GM12878 (cell line): Measurements from ENCODE around the gene SLC35E1. TPM values are rescaled to one million over a fixed set of nuclear protein-coding genes. Genes with fewer than 3 reads are reported as not detected.
A peak's percentile ranks its signal among the peaks of the same experiment; 100 is the strongest.

Experiments
- CBFB ChIP-seq: IDR thresholded peaks from 2 replicates; pipeline ENCODE4 v1.6.1; 2016; ENCODE audit warnings: antibody characterized with exemption, low read depth
- CBX3 ChIP-seq: fragments of 200-600 bp; sonication (generic); IDR thresholded peaks from 2 replicates; pipeline ENCODE4 v1.6.1; 2016; ENCODE audit warnings: low read depth, borderline replicate concordance
- GABPA ChIP-seq: IDR thresholded peaks from 2 replicates; pipeline ENCODE4 v1.6.1; 2014; ENCODE audit warnings: antibody characterized with exemption, low read depth, mild to moderate bottlenecking, inconsistent platforms
- HDAC2 ChIP-seq: fragments of 200-600 bp; sonication (generic); IDR thresholded peaks from 2 replicates; pipeline ENCODE4 v1.6.1; 2017
- HDGF ChIP-seq: fragments of 450-650 bp; IDR thresholded peaks from 2 replicates; pipeline ENCODE4 v1.6.1; 2016; ENCODE audit warnings: antibody characterized with exemption
- IRF4 ChIP-seq: IDR thresholded peaks from 2 replicates; pipeline ENCODE4 v1.6.1; 2011; ENCODE audit warnings: low read depth, low read length
- MEF2A ChIP-seq: IDR thresholded peaks from 2 replicates; pipeline ENCODE4 v1.6.1; 2011; ENCODE audit warnings: low read depth, mild to moderate bottlenecking, low read length, moderate library complexity; ENCODE audit not compliant: insufficient read depth
- NFYB ChIP-seq: IDR thresholded peaks from 2 replicates; pipeline ENCODE4 v1.6.1; 2011; ENCODE audit warnings: low read depth, mild to moderate bottlenecking, low read length, improper control_type of control experiment, moderate library complexity; ENCODE audit not compliant: insufficient read depth
- PML ChIP-seq: IDR thresholded peaks from 2 replicates; pipeline ENCODE4 v1.6.1; 2012; ENCODE audit warnings: low read length, inconsistent platforms
- POU2F2 ChIP-seq: IDR thresholded peaks from 3 replicates; pipeline ENCODE4 v1.6.1; 2011; ENCODE audit warnings: low read depth, mild to moderate bottlenecking, low read length, borderline replicate concordance
- SMARCA5 ChIP-seq: fragments of 450-650 bp; IDR thresholded peaks from 2 replicates; pipeline ENCODE4 v1.6.1; 2017; ENCODE audit warnings: mild to moderate bottlenecking
- SMC3 ChIP-seq: IDR thresholded peaks from 2 replicates; pipeline ENCODE4 v1.6.1; 2011; ENCODE audit warnings: low read length, improper control_type of control experiment, borderline replicate concordance
- SREBF1 ChIP-seq: IDR thresholded peaks from 2 replicates; pipeline ENCODE4 v1.6.1; 2012; ENCODE audit warnings: mild to moderate bottlenecking, low read length
- TCF3 ChIP-seq: IDR thresholded peaks from 2 replicates; pipeline ENCODE4 v1.6.1; 2012; ENCODE audit warnings: low read depth, mild to moderate bottlenecking, low read length, borderline replicate concordance; ENCODE audit not compliant: insufficient read depth
- polyA plus RNA-seq, 11 experiments: library from polyadenylated mRNA; depleted of rRNA in 4 of 11; unstranded in 6 of 11; stranded (reverse) in 5 of 11; fragments of >200 nt; fragmentation: Nextera tagmentation in 4 of 11; fragmentation: Illumina TruSeq in 1 of 11; extraction: Ambion mirVana in 4 of 11; extraction: Trizol in 1 of 11; gene quantifications; 1 replicate in 1 of 11; 2 replicates in 10 of 11; pipeline versions ENCODE4 v1.2.1 to v1.2.3, GENCODE V29; 2011 to 2016; ENCODE audit warnings: inconsistent platforms in 2 of 11, missing spikeins in 2 of 11, low read depth in 1 of 11
- total RNA-seq, 4 experiments: library from RNA; depleted of rRNA in 3 of 4; stranded (reverse); fragments of >200 nt in 3 of 4; fragmentation: Illumina TruSeq in 1 of 4; extraction: Trizol in 1 of 4; gene quantifications; 2 replicates each; pipeline versions ENCODE4 v1.2.1 to v1.2.3, GENCODE V29; 2013 to 2021
- TF ChIP-seq, protein P1 (sequence below), 3 experiments: IDR thresholded peaks in 2 of 3; conservative IDR thresholded peaks in 1 of 3; 2 replicates each; pipeline ENCODE4 v1.5.1; 2011; ENCODE audit warnings: low read depth in 3 of 3, low read length in 3 of 3, mild to moderate bottlenecking in 3 of 3, control low read depth in 2 of 3, moderate library complexity in 2 of 3, inconsistent platforms in 1 of 3, mixed read lengths in 1 of 3; ENCODE audit not compliant: control insufficient read depth in 2 of 3, insufficient read depth in 1 of 3; ENCODE audit errors: extremely low read depth in 1 of 3
- TF ChIP-seq, protein P2 (sequence below): fragments of 450-650 bp; IDR thresholded peaks from 2 replicates; pipeline ENCODE4 v1.6.1; 2016; ENCODE audit warnings: mild to moderate bottlenecking
- TF ChIP-seq, protein P3 (sequence below): IDR thresholded peaks from 2 replicates; pipeline ENCODE4 v1.6.1; 2011; ENCODE audit warnings: low read depth, low read length, improper control_type of control experiment, borderline replicate concordance
- TF ChIP-seq, protein P4 (sequence below): IDR thresholded peaks from 2 replicates; pipeline ENCODE4 v1.6.1; 2012; ENCODE audit warnings: low read length, inconsistent platforms
- TF ChIP-seq, protein P5 (sequence below): fragments of 450-650 bp; IDR thresholded peaks from 2 replicates; pipeline ENCODE4 v1.6.1; 2017; ENCODE audit warnings: mild to moderate bottlenecking, moderate library complexity

The SLC35E1 gene
- total and polyA plus RNA-seq, 10 of the 15 experiments (the other 5 are each of a cell fraction or from before 2014, with no cell fraction given): 11.3 to 37.7 (median 22.1) TPM

DNA sequence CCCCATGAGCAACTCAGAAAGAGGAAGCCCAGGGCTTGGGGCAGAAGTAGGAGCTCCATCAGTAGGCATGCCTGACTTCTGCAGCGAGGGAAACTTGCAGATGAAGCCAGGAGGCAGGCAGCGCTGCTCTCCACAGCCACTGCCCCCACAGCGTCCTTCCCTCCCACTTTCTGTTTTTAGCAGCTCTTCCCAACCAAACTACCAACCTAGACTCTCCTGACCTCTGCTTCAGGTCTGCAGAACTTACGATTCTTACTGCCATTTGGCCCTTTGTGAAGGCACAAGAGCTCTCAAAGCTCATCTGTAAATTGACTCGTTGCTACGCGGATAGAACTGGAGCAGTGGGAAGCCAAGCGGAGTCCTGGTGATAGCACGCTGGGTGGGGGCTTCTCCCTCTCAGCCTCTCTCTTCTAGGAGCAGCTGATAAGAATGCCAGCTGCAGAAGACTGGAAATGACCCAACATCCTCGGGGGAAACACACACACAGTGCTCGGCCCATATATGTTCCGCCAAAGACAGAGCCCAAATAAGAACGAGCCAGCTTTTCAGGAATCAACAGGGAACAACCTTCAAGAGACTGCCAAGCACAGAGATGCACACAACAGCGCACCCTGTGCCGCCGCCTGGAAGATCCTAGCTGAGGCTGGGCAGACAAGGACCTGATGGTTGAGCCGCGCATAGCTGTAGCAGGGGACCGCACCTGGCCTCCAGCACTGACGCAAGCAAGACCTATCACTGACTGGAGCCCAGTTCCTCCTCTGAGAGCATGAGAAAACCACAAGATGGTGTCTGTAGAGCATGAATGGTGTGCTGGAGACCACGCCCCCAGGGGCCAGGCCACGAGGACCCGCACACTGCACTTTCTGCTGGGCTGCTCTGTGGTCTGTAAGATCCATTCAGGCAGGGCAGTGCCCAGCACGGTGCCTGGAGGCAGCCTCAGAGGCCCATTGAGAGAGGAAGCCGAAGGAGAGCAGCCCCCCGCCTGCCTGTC, 15.9 kb upstream of the SLC35E1 start (continued):
- TF ChIP-seq, protein P1, sequence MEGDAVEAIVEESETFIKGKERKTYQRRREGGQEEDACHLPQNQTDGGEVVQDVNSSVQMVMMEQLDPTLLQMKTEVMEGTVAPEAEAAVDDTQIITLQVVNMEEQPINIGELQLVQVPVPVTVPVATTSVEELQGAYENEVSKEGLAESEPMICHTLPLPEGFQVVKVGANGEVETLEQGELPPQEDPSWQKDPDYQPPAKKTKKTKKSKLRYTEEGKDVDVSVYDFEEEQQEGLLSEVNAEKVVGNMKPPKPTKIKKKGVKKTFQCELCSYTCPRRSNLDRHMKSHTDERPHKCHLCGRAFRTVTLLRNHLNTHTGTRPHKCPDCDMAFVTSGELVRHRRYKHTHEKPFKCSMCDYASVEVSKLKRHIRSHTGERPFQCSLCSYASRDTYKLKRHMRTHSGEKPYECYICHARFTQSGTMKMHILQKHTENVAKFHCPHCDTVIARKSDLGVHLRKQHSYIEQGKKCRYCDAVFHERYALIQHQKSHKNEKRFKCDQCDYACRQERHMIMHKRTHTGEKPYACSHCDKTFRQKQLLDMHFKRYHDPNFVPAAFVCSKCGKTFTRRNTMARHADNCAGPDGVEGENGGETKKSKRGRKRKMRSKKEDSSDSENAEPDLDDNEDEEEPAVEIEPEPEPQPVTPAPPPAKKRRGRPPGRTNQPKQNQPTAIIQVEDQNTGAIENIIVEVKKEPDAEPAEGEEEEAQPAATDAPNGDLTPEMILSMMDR (IDR thresholded peaks at IDR 0.05 in 2 of 3, conservative IDR thresholded peaks at IDR 0.05 in 1 of 3; ENCODE audit: control insufficient read depth in 2 of 3, extremely low read depth in 1 of 3, insufficient read depth in 1 of 3, low read depth in 3 of 3, low read length in 3 of 3): peak in 1 of 3 experiments; percentile 32; a peak in 1 of 6 replicates
- TF ChIP-seq, protein P2, sequence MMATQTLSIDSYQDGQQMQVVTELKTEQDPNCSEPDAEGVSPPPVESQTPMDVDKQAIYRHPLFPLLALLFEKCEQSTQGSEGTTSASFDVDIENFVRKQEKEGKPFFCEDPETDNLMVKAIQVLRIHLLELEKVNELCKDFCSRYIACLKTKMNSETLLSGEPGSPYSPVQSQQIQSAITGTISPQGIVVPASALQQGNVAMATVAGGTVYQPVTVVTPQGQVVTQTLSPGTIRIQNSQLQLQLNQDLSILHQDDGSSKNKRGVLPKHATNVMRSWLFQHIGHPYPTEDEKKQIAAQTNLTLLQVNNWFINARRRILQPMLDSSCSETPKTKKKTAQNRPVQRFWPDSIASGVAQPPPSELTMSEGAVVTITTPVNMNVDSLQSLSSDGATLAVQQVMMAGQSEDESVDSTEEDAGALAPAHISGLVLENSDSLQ: 0 out of 2 replicates have a peak, but pooled peaks have one; percentile 23
- TF ChIP-seq, protein P3, sequence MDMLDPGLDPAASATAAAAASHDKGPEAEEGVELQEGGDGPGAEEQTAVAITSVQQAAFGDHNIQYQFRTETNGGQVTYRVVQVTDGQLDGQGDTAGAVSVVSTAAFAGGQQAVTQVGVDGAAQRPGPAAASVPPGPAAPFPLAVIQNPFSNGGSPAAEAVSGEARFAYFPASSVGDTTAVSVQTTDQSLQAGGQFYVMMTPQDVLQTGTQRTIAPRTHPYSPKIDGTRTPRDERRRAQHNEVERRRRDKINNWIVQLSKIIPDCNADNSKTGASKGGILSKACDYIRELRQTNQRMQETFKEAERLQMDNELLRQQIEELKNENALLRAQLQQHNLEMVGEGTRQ: no peak
- TF ChIP-seq IRF4: peak; percentile 63; the same call in 1 of the 2 replicates
- no peak for TF ChIP-seq CBX3
- peak; percentile 92 for TF ChIP-seq TCF3
- TF ChIP-seq HDGF: peak; percentile 73; the same call in 1 of the 2 replicates
- peak; percentile 62; the same call in 1 of the 2 replicates for TF ChIP-seq NFYB
- peak; percentile 39; the same call in 1 of the 2 replicates for TF ChIP-seq SMARCA5
- TF ChIP-seq CBFB: peak; percentile 86
- no peak for TF ChIP-seq SREBF1
- TF ChIP-seq PML: no peak
- no peak for TF ChIP-seq HDAC2
- TF ChIP-seq GABPA: no peak
- 0 out of 2 replicates have a peak, but pooled peaks have one; percentile 28 for TF ChIP-seq MEF2A
- TF ChIP-seq, protein P4, sequence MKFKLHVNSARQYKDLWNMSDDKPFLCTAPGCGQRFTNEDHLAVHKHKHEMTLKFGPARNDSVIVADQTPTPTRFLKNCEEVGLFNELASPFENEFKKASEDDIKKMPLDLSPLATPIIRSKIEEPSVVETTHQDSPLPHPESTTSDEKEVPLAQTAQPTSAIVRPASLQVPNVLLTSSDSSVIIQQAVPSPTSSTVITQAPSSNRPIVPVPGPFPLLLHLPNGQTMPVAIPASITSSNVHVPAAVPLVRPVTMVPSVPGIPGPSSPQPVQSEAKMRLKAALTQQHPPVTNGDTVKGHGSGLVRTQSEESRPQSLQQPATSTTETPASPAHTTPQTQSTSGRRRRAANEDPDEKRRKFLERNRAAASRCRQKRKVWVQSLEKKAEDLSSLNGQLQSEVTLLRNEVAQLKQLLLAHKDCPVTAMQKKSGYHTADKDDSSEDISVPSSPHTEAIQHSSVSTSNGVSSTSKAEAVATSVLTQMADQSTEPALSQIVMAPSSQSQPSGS: no peak
- TF ChIP-seq POU2F2: peak; percentile 64; the same call in 2 of the 3 replicates
- 0 out of 2 replicates have a peak, but pooled peaks have one; percentile 10 for TF ChIP-seq SMC3
- TF ChIP-seq, protein P5, sequence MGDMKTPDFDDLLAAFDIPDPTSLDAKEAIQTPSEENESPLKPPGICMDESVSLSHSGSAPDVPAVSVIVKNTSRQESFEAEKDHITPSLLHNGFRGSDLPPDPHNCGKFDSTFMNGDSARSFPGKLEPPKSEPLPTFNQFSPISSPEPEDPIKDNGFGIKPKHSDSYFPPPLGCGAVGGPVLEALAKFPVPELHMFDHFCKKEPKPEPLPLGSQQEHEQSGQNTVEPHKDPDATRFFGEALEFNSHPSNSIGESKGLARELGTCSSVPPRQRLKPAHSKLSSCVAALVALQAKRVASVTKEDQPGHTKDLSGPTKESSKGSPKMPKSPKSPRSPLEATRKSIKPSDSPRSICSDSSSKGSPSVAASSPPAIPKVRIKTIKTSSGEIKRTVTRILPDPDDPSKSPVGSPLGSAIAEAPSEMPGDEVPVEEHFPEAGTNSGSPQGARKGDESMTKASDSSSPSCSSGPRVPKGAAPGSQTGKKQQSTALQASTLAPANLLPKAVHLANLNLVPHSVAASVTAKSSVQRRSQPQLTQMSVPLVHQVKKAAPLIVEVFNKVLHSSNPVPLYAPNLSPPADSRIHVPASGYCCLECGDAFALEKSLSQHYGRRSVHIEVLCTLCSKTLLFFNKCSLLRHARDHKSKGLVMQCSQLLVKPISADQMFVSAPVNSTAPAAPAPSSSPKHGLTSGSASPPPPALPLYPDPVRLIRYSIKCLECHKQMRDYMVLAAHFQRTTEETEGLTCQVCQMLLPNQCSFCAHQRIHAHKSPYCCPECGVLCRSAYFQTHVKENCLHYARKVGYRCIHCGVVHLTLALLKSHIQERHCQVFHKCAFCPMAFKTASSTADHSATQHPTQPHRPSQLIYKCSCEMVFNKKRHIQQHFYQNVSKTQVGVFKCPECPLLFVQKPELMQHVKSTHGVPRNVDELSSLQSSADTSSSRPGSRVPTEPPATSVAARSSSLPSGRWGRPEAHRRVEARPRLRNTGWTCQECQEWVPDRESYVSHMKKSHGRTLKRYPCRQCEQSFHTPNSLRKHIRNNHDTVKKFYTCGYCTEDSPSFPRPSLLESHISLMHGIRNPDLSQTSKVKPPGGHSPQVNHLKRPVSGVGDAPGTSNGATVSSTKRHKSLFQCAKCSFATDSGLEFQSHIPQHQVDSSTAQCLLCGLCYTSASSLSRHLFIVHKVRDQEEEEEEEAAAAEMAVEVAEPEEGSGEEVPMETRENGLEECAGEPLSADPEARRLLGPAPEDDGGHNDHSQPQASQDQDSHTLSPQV: no peak
